NCI-H510A (cell line): ENCODE results near the gene HOXC13.

Source experiments
- DNase-seq: peaks from one replicate; lab custom pipeline; 2025; lab: John Stamatoyannopoulos, UW

HOXC13 gene

DNA sequence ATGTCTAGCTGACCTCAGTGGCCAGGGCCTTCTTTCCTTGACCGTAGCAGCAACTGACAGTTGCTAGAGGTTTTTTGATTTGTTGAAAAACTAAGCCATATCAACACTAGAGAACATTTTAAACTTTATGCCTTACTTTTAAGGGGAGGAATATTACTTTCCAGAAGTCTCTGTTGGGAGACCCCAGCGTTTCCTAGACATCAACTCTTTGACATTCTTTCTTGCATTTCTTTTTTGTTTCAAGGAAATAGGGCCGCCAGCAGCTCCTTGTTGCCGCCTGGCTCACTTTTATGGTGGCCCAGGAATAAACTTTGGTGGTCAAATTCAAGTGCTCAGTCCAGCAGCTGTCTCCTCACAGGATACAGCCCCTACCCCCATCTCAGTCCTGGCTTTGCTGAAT lies 31.8 kb downstream of the HOXC13 start:
- DNase-seq: no peak

DNA sequence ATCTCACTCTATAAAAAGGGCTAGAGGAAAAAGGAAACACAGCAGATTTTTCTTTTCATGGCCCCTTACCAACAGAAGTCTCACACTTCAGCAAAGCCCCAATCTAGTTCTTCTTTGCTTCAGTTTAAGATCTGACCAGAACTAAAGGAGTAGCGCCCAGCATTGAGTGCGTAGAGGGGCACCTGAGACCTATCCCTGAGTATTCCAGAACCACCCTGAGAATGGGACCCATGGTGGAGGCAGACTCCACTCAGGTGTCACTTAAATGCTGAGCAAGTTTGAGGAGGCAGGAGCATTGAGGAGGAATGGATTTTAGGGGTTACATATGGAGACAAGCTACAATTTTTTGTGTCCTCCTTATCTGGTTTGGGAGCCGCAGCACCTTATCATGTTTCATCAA lies 32.5 kb downstream of the HOXC13 start:
- DNase-seq: no peak

DNA sequence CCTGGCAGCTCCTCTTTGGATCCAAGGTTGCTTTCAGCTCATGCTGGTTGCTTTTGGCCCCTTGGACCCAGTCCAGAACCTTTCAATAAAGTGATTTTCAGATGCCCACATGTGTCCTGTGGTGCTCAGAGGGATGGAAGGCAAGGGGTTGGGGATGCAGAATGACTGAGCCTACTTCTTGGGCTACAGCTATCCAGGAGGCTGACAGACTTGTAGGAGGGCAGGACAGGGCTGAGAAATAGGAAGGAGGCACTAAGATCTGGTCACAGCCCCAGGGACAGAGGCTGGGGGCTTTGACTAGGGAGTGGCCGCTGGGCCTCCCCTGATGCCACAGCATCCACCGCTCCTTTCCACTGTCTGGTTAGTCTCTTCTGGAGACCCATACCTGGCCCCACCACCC lies 33.1 kb downstream of the HOXC13 start:
- DNase-seq: no peak

DNA sequence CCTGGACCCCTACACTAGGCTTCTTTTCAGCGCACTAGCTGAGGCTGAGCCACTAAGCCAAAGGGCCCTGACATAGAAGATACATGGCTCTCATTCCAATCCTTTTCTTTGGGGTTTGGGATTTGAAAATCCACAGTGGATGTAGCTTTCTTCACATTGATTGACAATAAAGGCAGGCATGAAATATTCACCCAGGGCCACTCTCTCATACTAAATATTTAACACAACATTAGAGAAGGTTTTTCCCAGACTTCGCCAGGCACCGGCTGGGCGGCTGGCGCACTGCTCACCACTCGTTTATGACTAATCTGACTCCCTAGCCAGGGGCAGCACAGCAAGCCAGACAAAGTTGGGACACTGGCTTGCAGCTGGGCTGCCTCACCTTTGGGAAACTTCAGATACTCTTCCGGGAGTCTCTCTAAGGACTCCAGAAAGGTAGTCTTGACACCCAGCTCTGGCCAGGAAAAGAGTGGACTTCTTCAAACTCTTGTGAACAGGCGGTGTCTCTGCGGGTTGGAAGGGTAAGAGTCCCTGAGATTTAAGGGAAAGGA lies 33.6 kb downstream of the HOXC13 start:
- no peak for DNase-seq

DNA sequence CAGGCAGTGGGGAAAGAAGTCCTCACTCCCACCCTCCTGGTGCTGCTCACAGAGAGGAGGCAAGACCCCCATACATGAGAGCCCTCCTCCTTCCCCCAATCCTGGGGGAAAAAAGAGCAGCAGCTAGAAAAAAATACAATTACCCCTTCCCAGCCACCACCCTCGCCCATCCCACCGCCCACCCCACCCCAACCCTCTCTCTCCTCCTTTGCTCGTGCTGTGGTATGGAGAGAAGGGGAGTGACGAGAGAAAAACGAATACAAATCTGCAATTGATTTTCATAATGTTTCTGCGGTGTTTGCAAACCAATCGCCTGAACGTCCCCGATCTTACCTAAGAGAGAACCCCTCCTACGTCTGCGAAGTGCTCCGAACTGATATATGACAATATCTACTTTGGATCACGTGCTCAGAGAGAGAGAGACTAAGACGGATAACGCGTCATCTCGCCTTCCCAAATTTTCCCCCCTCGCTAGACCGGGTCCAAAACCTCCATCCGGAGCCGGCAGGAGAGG lies 34.1 kb downstream of the HOXC13 start, which contains the start of gene HOXC11:
TSS of gene HOXC11 (plus strand) at position 405 of the 514 bp plus-strand sequence. CDS start 116 bp downstream, outside the sequence.
- no peak for DNase-seq

DNA sequence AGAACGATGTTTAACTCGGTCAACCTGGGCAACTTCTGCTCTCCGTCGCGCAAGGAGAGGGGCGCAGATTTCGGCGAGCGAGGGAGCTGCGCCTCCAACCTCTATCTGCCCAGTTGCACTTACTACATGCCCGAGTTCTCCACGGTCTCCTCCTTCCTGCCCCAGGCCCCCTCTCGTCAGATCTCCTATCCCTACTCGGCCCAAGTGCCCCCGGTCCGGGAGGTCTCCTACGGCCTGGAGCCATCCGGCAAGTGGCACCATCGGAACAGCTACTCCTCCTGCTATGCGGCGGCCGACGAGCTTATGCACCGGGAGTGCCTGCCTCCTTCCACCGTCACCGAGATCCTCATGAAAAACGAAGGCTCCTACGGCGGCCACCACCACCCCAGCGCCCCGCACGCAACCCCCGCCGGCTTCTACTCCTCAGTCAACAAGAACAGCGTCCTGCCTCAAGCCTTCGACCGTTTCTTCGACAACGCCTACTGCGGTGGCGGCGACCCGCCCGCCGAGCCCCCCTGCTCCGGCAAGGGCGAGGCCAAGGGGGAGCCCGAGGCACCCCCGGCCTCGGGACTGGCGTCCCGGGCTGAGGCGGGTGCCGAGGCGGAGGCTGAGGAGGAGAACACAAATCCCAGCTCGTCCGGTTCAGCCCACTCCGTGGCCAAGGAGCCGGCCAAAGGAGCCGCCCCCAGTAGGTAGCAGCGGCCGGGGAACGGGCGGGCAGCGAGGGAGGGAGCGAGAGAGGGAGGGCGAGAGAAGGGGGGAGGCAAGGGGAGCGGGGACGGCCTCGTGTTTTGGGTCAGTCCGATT lies 34.8 kb downstream of the HOXC13 start:
- DNase-seq: no peak

DNA sequence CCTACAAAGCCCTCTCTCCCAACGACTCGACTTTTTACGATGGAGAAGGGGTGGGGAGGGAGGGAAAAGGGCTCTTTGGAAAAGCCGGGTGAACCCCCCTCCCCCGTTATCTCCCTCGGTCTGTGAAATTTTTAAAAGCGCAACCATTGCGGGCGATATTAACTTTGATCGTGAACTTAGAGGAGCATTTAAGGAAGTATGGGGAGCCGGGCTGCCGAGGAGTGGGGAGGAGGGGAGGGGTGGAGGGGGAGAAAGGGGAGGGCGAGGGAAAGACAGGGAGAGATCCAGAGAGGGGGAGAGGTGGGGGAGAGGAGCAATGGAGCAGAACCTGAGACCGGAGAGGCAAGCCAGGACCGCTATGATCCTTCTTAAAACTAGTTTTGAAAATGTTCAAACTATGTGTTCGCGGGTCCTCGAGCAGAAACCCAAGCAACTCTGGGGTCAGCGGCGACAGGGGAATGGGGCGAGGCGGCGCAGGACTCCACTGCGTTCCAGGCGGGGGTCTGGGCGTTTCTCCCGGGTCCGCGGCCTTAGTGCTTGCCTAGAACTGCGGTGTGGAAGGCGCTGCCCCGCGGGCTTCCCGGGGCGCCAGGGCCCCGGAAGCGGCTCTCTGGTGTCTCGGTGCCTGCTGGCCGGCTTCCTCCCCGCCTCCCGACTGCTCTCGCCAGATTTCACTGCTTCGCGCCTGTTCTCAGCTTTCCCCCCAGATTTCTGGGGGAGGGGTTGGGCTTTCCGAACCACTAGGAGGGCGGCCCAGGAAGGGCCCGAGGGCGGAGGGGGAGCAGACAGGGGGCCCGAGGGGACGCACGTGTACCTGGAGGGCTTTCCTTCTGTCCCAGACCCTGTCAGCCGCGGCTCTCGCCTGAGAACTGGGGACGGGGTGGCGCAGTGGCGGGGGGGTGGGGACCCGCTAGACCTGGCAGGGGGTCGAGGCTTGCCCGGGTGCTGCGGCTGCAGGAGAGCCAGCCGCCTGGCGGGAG lies 35.7 kb downstream of the HOXC13 start, which contains the start of gene HOTAIR:
TSS of gene HOTAIR (minus strand) at position 871 of the 980 bp plus-strand sequence.
- no peak for DNase-seq

DNA sequence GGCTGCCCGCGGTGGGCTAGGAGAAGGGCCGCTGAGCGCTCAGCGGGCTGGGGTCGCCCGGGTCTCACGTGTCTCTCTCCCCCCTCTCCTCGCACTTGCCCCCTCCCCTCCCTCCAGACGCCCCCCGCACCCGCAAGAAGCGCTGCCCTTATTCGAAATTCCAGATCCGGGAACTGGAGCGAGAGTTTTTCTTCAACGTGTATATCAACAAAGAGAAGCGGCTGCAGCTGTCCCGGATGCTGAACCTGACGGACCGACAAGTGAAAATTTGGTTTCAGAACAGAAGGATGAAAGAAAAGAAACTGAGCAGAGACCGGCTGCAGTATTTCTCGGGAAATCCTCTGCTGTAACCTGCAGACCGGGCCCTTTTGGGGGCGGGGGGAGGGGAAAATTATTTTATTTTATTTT lies 36.4 kb downstream of the HOXC13 start:
- no peak for DNase-seq

DNA sequence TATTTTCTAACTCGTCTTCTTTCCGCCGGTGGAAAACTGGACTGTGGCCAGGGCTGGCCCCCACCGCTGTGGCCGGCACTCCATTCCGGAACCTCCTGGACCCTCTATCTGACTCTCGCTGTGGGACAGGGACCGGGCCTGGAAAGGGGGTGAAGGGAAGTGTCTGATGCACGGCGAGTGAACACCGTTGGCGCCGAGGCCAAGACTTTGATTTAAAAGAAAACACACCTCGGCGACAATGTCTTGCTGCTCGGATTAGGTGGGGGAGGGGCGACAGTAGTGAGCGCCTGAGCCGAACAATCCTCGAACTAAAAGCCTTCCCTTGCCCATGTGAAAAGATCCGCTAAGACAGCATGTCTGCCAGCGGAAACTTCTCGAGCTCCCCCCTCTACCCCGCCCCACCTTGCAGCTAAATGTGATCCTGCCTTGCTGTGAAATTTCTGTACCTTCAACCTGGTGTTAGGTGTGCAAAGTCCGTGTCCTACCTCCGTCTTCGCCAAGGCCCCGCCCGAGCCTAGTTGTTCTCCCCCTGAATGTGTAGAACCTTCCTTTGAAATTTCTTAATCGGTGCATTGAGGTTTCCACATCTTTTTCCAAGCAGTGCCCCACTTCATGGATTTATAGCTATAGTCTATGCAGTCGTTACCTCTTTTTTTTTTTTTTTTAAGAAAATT lies 37.0 kb downstream of the HOXC13 start:
- DNase-seq: no peak

DNA sequence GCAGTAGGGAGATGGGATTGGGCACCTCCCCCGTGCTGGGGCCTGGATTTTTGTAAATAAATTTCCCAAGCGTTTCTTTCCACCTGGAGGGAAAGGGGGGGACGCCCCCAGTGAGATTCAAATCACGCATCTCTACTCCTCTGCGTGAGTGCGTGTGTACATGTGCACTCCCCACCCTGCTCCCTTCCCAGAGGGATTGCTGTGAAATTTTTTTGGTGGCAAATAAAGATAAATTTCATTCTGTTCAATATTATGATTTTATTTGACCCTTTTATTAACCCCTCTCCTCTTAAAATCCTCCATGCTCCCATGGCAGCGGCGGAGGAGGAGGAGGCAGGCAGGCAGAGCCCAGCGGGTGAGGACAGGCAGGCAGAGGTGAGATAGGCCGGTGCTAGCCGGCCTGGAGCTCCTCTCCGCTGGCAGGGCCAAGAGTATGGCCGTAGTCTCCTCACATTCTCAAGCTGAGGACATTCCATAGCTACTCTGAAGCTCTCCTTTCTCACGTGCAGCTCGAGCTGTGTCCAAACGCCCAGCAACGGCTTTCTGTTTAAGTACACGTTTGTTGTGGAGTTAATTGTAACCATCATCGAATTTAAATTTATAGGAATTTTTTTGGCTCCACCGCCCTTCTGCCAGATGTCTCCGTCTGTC lies 37.7 kb downstream of the HOXC13 start:
- no peak for DNase-seq

DNA sequence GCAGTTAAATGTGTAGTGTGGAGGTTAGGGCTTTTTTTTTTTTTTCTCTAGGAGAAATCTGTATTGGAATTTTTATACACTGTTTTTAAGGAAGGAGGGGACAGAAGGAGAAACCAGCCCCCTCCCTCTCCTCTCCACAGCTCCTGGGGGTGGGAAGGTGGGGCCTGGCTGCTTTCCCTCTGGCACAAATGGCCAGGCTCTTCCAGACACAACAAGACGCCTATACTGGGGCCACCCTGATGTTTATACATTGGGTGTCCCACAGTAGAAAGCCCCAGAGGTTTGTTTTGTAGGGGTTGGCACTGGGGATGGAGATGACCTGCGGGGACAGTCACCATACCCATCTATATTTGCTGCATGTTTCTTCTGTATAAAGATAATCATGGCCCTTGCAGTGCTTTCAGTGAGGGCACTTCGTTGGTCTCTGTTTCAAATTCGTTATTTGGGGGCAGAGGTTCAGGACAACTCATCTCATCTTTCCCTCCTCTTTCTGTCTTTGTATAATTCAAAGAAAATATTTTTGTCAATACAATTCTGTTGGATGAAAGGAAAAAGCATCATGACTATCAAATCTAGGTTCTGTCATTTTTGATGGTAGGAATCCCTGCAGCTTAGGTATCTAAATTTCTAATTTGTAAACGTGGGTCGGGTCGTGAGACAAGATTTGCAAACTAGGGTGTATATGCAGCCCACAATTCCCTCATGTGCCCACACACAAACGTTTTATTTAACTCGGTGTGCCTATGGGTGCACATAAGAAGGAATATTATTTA lies 38.4 kb downstream of the HOXC13 start:
- DNase-seq: no peak

DNA sequence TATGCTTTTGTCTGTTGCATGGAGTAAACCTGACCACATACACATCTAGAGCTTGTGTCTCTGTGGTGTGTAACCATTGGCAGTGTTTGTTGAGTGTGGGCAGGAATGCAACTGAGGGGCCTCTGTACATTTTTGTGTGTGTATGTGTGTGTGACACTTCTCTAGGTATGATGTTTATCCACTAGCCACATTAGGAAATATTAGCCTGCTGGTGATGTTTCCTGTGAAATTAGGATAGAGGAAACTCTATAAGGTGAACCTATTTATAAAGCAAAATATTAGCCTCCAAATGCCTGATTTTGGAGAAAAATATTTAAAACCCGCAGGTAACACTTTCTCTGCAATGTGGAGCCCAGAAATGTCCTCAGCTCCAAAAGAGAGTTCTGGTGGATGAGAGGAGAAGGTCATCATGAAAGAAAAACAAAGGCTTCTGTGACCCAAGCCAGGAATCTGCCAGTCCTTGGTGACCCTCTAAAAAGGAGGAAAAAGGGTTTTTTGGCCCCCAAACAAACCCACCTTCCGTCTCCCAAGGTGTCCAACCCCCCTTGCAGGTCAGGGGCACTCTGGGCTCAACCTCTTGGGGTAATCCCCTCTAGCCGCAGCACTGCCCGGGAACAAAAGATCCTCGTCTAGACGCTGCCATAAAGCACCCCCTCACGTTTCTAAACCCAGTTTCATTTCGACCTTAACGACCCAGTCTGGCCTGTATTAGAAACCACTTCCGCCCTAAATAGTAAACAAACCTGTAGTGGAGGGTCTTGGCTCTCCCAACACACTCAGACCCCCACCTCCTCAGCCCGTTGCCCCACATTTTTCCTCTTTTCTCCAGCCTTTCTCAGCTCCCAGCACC lies 39.2 kb downstream of the HOXC13 start:
- no peak for DNase-seq

DNA sequence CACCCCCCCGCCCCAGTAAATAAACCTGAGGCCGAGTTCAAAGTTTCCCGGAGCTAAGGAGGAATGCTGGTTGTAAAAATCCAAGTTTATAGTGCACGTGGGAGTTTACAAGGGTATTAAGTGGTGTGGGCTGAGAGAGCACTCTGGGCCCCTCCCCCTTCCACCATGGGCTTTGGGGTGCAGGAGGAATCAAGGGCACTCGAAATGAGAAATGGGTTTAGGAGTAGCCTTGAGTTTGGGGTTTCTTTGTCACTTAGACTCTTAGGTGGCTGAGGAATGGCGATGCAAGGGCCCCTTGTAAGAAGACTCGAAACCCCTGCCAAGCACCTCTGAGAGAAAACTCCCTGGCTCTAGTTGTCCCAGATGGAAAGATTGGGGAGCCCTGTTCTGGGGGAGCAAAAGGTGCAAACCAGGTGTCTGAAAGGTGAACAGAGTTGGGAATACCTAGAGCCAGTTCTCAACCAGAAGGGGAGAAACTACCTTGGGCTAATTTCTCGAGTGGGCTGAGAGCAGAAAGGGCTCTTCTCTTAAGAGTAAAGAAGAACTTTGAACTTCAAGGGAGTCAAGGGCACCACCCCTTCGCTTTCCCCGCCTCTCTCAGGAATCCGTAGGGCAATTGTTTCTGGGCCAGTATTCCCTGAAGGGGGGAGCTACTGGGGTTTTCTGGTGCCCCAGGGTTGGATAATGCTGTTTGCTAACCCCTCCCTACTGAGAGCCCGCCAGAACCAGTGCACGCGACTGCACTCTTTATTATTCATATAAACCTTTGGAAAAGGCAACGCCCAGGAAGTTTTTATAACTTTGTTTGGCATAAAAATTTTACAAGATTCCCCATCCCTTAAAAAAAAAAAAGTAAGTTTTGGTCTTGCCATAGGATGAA lies 40.1 kb downstream of the HOXC13 start:
- DNase-seq: no peak

DNA sequence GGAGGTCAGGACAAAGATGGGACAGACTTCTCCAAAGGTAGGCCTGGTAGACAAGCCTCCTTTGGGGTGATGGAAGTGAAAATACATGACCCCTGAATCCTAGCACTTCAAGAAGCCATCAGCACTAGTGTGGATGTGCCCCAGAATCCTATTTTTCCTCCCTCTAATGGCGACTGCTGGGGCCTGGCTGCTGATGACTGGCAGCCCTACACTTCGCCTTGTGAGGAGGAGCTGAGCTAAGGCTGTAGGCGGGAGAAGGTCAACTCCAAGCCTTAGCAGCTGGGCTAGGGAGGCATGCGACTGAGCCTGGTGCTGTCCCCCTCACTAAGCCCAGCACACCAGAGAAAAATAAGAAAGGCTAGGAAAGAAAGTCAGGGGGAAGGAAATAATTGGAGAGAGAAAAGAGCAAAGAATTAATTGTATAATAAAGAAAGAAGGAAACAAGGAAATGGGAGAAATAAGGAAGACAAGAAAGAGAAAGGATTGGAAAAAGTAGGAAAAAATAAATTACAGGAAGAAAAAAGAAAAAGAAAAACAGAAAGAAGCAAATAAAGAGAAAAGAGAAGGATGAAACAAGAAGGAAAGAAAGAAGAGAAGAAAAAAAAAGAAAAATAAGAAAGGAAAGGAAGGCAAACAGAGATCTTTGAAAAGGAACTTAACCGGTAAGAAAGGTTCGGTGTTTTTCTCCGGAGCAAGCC lies 41.6 kb downstream of the HOXC13 start:
- DNase-seq: no peak

DNA sequence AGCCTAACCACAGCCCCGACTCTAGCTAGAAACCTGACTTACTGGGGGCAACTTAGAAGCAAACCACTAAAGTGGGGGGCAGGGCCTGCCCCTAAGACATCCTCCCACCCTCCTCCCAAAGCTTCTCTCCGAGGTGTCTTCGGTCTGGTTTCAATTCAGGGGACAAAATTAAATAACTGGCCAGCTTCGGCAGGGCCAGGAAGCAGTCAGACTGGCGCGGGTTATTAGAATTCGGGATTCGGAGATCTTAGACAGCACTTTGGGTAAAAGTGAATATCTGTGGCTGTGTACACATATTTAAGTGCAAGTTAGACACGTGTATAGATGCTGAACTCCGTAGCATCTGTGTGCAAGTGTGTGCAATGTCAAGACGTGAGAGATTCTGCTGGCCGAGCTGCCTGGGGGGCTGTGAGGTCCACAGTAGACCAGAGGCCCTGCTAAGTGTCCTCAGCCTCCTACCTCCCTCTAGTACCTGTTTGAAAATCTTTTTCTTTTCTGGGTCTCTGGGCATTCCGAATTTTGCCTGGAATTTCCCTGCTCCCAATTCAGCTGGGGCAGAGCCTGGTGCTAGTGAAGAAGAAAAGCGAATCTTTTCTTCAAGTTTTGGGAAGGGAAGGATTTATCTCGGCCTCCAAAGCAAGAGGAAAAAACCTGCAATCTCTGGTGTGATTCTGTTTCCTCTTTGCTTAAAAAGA lies 42.3 kb downstream of the HOXC13 start:
- DNase-seq: no peak

DNA sequence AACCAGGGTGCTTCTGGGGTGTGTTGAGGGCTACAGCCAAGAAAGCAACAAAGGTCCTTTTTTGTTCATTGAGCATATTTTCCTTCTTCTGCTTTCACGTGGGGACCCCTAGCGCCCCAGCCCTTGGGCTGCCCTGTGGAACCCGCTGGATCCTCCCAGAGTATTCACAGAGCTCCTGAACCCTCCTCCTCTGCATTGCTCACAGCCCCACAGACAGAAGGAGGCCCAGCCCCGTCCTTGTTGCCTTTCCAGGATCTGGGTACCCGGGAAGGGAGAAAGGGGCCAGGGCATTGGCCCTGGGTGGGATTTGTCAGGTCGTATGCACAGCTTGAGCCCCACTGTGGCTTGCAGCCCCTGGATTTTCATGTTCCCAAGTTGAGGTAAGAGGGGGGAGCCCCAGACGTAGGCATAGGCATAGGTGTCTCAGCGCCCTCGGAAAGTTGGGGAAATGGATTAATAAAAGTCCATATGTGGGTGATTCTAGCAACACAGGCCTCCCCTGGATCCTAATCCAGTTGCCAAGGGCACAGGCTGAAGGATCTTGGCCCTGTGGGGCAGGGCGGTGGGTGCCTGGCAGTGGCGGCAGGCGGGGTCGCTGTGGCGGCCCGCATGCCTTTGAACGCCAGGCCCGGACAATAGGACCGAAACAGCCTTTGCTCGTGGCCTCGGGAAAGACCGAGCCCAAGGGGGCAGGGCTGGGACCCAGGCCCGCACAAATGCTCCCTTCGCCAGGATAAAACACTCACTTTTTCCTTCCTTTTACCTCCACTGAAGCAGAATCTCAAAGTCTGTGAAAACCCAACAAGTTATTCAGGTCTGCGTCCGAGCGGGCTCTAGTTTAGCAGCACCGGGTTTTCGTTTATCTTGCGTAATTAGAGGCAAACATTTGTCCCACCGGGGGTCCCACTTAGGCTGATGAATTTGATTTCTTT lies 43.3 kb downstream of the HOXC13 start:
- DNase-seq: no peak
